Aorta (tissue), 5 donors: ENCODE data around the gene C8A. TPM values are rescaled to one million over a fixed set of nuclear protein-coding genes. Genes with fewer than 3 reads are reported as not detected.

Experiments
- ATAC-seq: fragments of 200-7000 bp; cut with Tn5 transposase; one replicate; pipeline ENCODE4 v1.9.1; 2022; ENCODE audit warnings: moderate library complexity; ENCODE audit not compliant: low FRiP score
- DNase-seq, 2 donors: peaks; one replicate each; pipeline ENCODE4 v3.0.0-alpha.2; 2020
- H3K27ac ChIP-seq, 2 donors: one replicate each; pipeline ENCODE4 v1.5.1; 2013; ENCODE audit warnings: low read length in 2 of 2, mild to moderate bottlenecking in 2 of 2, moderate library complexity in 2 of 2, control low read depth in 1 of 2, inconsistent platforms in 1 of 2, low read depth in 1 of 2
- H3K27me3 ChIP-seq, 2 donors: one replicate each; pipeline ENCODE4 v1.6.1; 2013; ENCODE audit warnings: control low read depth in 1 of 2, low read length in 1 of 2, mild to moderate bottlenecking in 1 of 2, moderate library complexity in 1 of 2; ENCODE audit not compliant: insufficient read depth in 2 of 2, control insufficient read depth in 1 of 2
- H3K36me3 ChIP-seq, 2 donors: one replicate each; pipeline ENCODE4 v1.6.1; 2013; ENCODE audit warnings: control low read depth in 1 of 2, low read length in 1 of 2, mild to moderate bottlenecking in 1 of 2; ENCODE audit not compliant: insufficient read depth in 2 of 2, control insufficient read depth in 1 of 2
- H3K4me1 ChIP-seq, 2 donors: one replicate each; pipeline ENCODE4 v1.6.1; 2013; ENCODE audit warnings: low read length in 2 of 2, control low read depth in 1 of 2, mild to moderate bottlenecking in 1 of 2, moderate library complexity in 1 of 2; ENCODE audit not compliant: insufficient read depth in 2 of 2, control insufficient read depth in 1 of 2
- H3K4me3 ChIP-seq, 2 donors: one replicate each; pipeline ENCODE4 v1.5.1; 2013; ENCODE audit warnings: low read length in 2 of 2, control low read depth in 1 of 2, mild to moderate bottlenecking in 1 of 2
- H3K9me3 ChIP-seq: one replicate; pipeline ENCODE4 v1.6.1; 2013; ENCODE audit warnings: mild to moderate bottlenecking, low read length; ENCODE audit not compliant: control insufficient read depth
- WGBS, 2 donors: extraction: QIAGEN DNeasy Blood & Tissue Kit; methylation state at CpG; one replicate each; pipeline ENCODE4 v1.1.7; 2013; 5-methylcytosine and 5-hydroxymethylcytosine counted together
- intact Hi-C, 2 donors: fragments of 100-400 bp; cut with DNase I; formaldehyde crosslinking; loops; one replicate each; pipeline versions ENCODE4 v1.14.2 to v1.15.0; 2022
- polyA plus RNA-seq, 2 donors: library from polyadenylated mRNA; stranded (reverse); fragments of 200-250 nt; gene quantifications; one replicate each; pipeline ENCODE4 v1.2.3, GENCODE V29; 2013
- total RNA-seq, 2 donors: library from RNA; stranded (reverse); fragmentation: NEBNext Ultra II Directional; extraction: Animal tissue kit (Norgen Biotek cat#: 25700); gene quantifications; one replicate each; pipeline ENCODE4 v1.2.1, GENCODE V29; 2021
- donor health status: healthy with polysubstance abuse.
- donor health status: Bipolar disorder and iron deficiency.
- donor health status: DM: no; HTN: no; CAD: no.
- donor health status: DM: no; HTN: no; CAD: no.
- donor health status: DM: yes; HTN: yes; CAD: no.

The C8A gene
- total and polyA plus RNA-seq, 4 donors, result not detected

GRCh38 chr1:56931211-56931610 is 76.6 kb downstream of the C8A start:
- Histone ChIP-seq H3K4me1 (no peaks in the 10 kb centered on the region), H3K4me3 (no peak overlapping the region), H3K27ac (no peak overlapping the region), H3K27me3 (no peaks in the 10 kb centered on the region), H3K9me3 (peaks cover 2% of the 10 kb centered on the region), H3K36me3 (no peaks in the 10 kb centered on the region)
- DNase-seq (no peak), ATAC-seq (no peak)
- WGBS, 2 donors, result 12 to 32% methylated on average over 3 of the region's 3 CpGs
- intact Hi-C loops, result no loop called here

DNA sequence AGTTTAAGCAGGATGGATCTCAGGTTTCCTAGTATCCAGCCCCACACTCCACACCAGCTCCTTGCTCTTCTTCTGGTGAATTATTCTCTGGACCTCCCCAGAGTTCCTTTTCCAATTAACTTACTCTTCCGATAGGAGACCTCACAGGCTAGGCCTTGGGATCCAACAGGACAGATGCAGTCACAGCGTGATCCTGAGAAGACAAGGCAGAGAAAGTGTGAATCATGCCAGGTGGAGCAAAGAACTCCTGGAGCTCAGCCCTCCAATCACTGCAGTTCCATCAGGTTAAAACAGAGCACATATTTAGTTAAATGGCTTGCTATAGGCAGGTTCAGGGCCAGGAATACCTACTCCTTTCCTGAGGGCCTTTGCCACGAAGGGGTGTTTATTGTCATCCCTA is 77.1 kb downstream of the C8A start:
- DNase-seq (no peak), ATAC-seq (no peak)
- Histone ChIP-seq H3K27ac (no peak overlapping the region), H3K36me3 (no peaks in the 10 kb centered on the region), H3K9me3 (peaks cover 2% of the 10 kb centered on the region), H3K4me1 (no peaks in the 10 kb centered on the region), H3K4me3 (no peak overlapping the region), H3K27me3 (no peaks in the 10 kb centered on the region)
- 79 to 80% methylated on average over 3 of the region's 3 CpGs for WGBS, 2 donors
- intact Hi-C loops, result no loop called here

DNA sequence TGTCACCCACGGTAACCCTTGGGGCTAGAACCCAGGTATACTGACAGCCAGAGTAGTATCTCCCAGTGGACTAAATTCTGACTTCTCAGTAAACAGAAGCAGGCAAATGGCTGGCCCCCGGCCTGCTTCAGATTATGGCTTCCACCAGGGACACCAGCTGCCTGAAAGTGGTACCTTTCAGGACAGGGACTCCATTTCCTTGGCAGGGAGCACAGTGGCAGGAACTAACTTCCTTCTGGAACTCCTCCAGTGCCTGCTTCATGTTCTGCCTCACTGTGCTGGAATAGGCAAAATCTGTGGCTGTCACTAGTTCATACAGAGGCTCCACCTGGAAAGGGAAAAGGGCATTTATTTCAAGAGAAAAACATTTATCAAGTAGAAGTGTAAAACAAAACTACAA is 78.6 kb downstream of the C8A start:
- peaks cover 2% of the 10 kb centered on the region for H3K9me3 ChIP-seq
- intact Hi-C loops, result no loop called here
- no peaks in the 10 kb centered on the region for H3K4me1 ChIP-seq
- H3K4me3 ChIP-seq, result no peak overlapping the region
- H3K36me3 ChIP-seq, result no peaks in the 10 kb centered on the region
- H3K27ac ChIP-seq, result no peak overlapping the region
- no peak for DNase-seq
- no peaks in the 10 kb centered on the region for H3K27me3 ChIP-seq
- 71 to 78% methylated on average over 2 of the region's 2 CpGs for WGBS, 2 donors
- no peak for ATAC-seq

DNA sequence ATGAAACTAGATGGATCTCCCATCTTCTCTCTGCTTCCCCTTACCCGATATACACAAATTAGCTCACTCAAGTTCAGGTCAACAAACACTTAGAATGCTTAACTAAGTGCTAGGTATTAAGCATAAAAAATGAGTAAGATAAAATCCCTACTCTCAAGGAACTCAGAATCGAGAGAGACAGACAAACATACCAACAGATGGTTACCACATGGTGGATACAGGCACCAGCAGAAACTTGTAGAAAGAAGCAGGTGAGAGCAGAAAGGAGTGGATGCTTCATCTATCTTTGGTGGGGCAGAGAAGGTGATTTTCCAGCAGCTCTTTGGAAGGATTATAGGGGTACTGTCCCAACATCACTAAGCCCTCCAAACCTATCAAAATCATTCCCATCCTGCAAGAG is 79.0 kb downstream of the C8A start:
- DNase-seq, result no peak
- 41 to 59% methylated on average over 2 of the region's 2 CpGs for WGBS, 2 donors
- Histone ChIP-seq H3K27me3 (no peaks in the 10 kb centered on the region), H3K36me3 (no peaks in the 10 kb centered on the region), H3K27ac (no peak overlapping the region), H3K4me1 (no peaks in the 10 kb centered on the region), H3K9me3 (peaks cover 2% of the 10 kb centered on the region), H3K4me3 (no peak overlapping the region)
- no peak for ATAC-seq
- intact Hi-C loops, result no loop called here

- intact Hi-C loops, result no loop called here
- Histone ChIP-seq H3K27ac (no peak overlapping the region), H3K9me3 (no peaks in the 10 kb centered on the region), H3K36me3 (no peaks in the 10 kb centered on the region), H3K4me3 (no peak overlapping the region), H3K4me1 (no peaks in the 10 kb centered on the region), H3K27me3 (peaks cover 0 to 2% of the 10 kb centered on the region in 2 donors)
- WGBS, 2 donors, result 3 to 12% methylated on average over 1 of the region's 1 CpG
- DNase-seq (no peak), ATAC-seq (no peak)
Measured at GRCh38 chr1:56934430-56935060, 79.9 kb downstream of the C8A start.

DNA sequence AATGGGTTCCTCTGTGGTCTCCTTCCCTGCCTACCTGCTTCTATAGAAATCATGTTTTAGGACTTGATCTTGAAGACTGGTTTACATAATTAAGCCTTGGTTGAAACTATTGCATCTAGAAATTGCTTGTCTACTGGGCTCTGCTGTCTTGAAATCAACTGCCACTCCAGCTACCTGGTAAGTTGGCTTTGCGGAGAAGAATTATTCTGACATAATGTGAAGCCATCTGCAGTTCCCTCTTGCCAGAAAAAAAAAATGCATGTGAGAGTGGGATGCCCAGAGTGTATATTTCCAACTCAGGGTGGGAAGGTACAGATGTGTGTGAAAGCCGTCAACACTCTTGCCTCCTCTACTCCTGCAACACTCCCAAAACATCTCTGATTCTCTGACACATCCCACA is 84.0 kb downstream of the C8A start:
- ATAC-seq, result no peak
- DNase-seq, result no peak
- H3K4me1 ChIP-seq, result no peaks in the 10 kb centered on the region
- no peaks in the 10 kb centered on the region for H3K9me3 ChIP-seq
- H3K27me3 ChIP-seq, result peaks cover 0 to 2% of the 10 kb centered on the region in 2 donors
- intact Hi-C loops, result no loop called here
- no peaks in the 10 kb centered on the region for H3K36me3 ChIP-seq
- no peak overlapping the region for H3K27ac ChIP-seq
- H3K4me3 ChIP-seq, result no peak overlapping the region
- WGBS, 2 donors, result 93 to 95% methylated on average over 2 of the region's 2 CpGs

- no peak for DNase-seq
- Histone ChIP-seq H3K36me3 (no peaks in the 10 kb centered on the region), H3K27me3 (peaks cover 0 to 2% of the 10 kb centered on the region in 2 donors), H3K9me3 (no peaks in the 10 kb centered on the region), H3K27ac (no peak overlapping the region), H3K4me3 (no peak overlapping the region), H3K4me1 (no peaks in the 10 kb centered on the region)
- intact Hi-C loops, result no loop called here
- 81 to 82% methylated on average over 2 of the region's 2 CpGs for WGBS, 2 donors
- no peak for ATAC-seq
Measured at GRCh38 chr1:56939209-56939608, 84.6 kb downstream of the C8A start.

DNA sequence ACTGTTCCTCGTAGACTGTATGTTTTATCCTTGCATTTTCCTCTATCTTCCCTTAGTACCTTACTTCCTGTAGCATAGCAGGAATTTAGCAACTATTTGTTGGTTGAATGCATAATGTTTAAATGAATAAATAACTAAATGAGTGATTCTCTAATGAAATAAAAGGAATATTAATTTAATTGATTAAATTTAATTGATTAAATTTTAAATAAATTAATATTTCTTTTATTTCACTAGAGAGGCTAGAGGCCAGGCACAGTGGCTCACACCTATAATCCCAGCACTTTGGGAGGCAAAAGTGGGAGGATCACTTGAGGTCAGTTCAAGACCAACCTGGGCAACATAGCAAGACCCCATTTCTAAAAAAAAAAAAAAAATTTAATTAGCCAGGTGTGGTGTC is 85.4 kb downstream of the C8A start:
- WGBS, 2 donors, result 38 to 93% methylated on average over 1 of the region's 1 CpG
- H3K36me3 ChIP-seq, result no peaks in the 10 kb centered on the region
- H3K27me3 ChIP-seq, result peaks cover 0 to 2% of the 10 kb centered on the region in 2 donors
- no peaks in the 10 kb centered on the region for H3K4me1 ChIP-seq
- no peak overlapping the region for H3K4me3 ChIP-seq
- DNase-seq, result no peak
- no peak for ATAC-seq
- no peak overlapping the region for H3K27ac ChIP-seq
- intact Hi-C loops, result loop anchor here in 1 of 2 donors (10.0 kb wide), 1 partner anchor 85 kb away; no protein-coding TSS in a partner anchor
- H3K9me3 ChIP-seq, result no peaks in the 10 kb centered on the region

DNA sequence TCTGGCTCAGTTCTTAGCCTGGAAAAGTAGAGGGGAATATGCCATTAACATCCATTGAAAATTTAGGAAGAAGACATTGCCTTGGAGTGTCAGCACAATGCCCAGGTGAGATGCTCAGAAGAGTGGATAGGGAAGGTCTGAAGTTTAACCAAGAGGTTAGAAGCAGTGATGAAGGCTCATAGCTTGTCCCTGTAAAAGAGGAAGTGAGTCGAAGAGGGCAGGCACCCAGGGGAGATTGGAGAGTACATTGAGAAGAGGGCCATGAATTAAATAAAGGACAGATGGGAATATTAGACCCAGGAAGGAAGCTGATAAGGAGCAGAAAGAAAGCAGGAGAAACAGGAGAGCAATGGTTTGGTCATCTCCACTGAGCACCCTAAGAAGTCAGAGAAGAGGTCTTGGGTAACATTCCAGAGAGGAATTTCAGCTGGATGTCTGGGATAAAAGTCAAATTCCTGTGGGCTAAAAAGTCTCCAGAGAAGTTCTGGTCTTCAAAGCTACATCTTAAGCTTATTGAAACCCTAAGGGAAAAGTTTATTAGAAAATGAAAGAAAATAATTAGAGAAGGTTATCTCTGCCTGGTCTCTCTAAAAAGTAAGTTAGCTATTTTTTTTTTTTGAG is 93.9 kb downstream of the C8A start:
- Histone ChIP-seq H3K4me3 (no peak overlapping the region), H3K36me3 (no peaks in the 10 kb centered on the region), H3K4me1 (no peaks in the 10 kb centered on the region), H3K9me3 (no peaks in the 10 kb centered on the region), H3K27me3 (no peaks in the 10 kb centered on the region), H3K27ac (no peak overlapping the region)
- no peak for ATAC-seq
- 73 to 76% methylated on average over 1 of the region's 1 CpG for WGBS, 2 donors
- DNase-seq, result no peak
- intact Hi-C loops, result loop anchor here in 1 of 2 donors (10.0 kb wide), 1 partner anchor 76 kb away; no protein-coding TSS in a partner anchor
